ENCODE measurements around the gene ADAMTS12. TPM values are rescaled to one million over a fixed set of nuclear protein-coding genes. Genes with fewer than 3 reads are reported as not detected.

Gene ADAMTS12
- total RNA-seq, 2 experiments from 2014 or later: not detected

DNA sequence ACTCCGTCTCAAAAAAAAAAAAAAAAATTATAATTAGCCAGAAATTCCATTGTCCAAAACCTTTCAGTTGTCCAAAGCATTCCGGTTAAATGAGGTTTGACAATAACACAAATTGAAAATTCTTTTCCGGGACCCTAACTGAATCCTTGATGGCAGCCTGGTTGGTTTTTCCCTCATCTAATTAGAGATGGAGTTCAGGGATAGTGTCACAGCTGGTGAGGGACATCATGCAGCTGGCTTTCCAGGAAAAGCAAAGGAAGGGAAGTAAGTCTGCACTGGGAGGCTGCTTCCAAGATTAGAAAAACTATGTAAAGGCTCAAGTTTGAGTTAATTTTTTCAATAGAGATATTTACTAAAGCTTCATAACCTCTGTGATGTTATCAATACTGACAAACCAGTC lies 195.4 kb downstream of the ADAMTS12 start:
- CTCF ChIA-PET: interaction anchor here (0.6 to 0.7 kb wide), 2 partner anchors 29 to 120 kb away, joined by 3 to 4 read pairs; no protein-coding TSS in a partner anchor
- Mint-ChIP-seq H3K36me3 (ENCODE audit: low read depth) (no peaks in the 10 kb centered on the region), H3K4me1 (ENCODE audit: low read depth) (no peaks in the 10 kb centered on the region), H3K4me3 (no peak overlapping the region), H3K9me3 (peaks cover 7% of the 10 kb centered on the region), H3K27ac (no peak overlapping the region), H3K27me3 (peaks cover 5% of the 10 kb centered on the region)
- TF ChIP-seq, protein P1, sequence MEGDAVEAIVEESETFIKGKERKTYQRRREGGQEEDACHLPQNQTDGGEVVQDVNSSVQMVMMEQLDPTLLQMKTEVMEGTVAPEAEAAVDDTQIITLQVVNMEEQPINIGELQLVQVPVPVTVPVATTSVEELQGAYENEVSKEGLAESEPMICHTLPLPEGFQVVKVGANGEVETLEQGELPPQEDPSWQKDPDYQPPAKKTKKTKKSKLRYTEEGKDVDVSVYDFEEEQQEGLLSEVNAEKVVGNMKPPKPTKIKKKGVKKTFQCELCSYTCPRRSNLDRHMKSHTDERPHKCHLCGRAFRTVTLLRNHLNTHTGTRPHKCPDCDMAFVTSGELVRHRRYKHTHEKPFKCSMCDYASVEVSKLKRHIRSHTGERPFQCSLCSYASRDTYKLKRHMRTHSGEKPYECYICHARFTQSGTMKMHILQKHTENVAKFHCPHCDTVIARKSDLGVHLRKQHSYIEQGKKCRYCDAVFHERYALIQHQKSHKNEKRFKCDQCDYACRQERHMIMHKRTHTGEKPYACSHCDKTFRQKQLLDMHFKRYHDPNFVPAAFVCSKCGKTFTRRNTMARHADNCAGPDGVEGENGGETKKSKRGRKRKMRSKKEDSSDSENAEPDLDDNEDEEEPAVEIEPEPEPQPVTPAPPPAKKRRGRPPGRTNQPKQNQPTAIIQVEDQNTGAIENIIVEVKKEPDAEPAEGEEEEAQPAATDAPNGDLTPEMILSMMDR (IDR thresholded peaks at IDR 0.05): no peak
- intact Hi-C loops (cut with micrococcal nuclease): no loop called here
- DNase-seq (no peak), ATAC-seq (no peak)
- POLR2A ChIA-PET: no interaction called here

DNA sequence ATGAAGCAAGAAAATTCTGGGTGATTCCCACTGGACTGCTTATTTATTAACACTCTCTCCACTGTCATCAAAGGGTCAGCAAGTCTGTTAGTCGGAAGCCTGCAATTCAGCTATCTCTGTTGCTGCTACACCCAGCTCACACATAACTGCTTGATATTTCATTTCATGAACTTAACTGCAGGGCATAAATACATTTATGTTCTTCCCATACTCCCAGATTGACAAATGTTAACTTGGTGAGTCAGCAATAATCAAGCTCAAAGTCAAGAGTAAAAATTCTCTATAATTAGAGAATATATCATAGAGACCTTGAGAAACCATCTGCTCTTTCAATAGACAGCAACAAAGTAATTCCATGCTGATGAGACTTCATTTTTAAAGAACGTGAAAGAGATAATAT lies 198.8 kb downstream of the ADAMTS12 start:
- intact Hi-C loops (cut with micrococcal nuclease): no loop called here
- H3K27ac Mint-ChIP-seq: no peak overlapping the region
- CTCF ChIA-PET: no interaction called here
- H3K4me3 Mint-ChIP-seq: no peak overlapping the region
- ATAC-seq: no peak
- H3K36me3 Mint-ChIP-seq (ENCODE audit: low read depth): no peaks in the 10 kb centered on the region
- peaks cover 7% of the 10 kb centered on the region for H3K9me3 Mint-ChIP-seq
- H3K4me1 Mint-ChIP-seq (ENCODE audit: low read depth): no peaks in the 10 kb centered on the region
- no peak for DNase-seq
- POLR2A ChIA-PET: no interaction called here
- TF ChIP-seq, protein P1 (IDR thresholded peaks at IDR 0.05): no peak
- peaks cover 5% of the 10 kb centered on the region for H3K27me3 Mint-ChIP-seq

DNA sequence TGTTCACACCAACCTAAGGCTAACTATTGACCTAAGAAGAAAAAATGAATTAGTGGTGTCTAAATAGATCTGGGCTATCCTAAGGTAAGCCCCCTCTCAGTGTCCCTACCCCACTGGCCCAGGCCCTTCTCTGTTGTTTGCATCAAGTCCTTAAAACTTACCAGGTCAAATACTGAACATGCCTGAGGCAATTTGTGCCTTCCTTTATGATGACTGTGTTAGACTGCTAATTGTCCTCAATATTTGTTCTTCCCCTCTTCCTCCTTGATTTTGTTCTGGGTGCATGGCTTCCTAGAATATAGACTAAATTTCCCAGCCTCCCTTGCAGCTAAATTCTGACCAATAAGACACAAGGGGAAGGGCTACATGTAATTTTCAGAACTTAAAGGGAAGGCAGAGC lies 199.9 kb downstream of the ADAMTS12 start:
- TF ChIP-seq, protein P1 (IDR thresholded peaks at IDR 0.05): no peak
- CTCF ChIA-PET: no interaction called here
- POLR2A ChIA-PET: no interaction called here
- no peak for ATAC-seq
- no peaks in the 10 kb centered on the region for H3K36me3 Mint-ChIP-seq (ENCODE audit: low read depth)
- no peaks in the 10 kb centered on the region for H3K4me1 Mint-ChIP-seq (ENCODE audit: low read depth)
- H3K27ac Mint-ChIP-seq: no peak overlapping the region
- no peak overlapping the region for H3K4me3 Mint-ChIP-seq
- intact Hi-C loops (cut with micrococcal nuclease): no loop called here
- peaks cover 7% of the 10 kb centered on the region for H3K9me3 Mint-ChIP-seq
- H3K27me3 Mint-ChIP-seq: peaks cover 5% of the 10 kb centered on the region
- no peak for DNase-seq

DNA sequence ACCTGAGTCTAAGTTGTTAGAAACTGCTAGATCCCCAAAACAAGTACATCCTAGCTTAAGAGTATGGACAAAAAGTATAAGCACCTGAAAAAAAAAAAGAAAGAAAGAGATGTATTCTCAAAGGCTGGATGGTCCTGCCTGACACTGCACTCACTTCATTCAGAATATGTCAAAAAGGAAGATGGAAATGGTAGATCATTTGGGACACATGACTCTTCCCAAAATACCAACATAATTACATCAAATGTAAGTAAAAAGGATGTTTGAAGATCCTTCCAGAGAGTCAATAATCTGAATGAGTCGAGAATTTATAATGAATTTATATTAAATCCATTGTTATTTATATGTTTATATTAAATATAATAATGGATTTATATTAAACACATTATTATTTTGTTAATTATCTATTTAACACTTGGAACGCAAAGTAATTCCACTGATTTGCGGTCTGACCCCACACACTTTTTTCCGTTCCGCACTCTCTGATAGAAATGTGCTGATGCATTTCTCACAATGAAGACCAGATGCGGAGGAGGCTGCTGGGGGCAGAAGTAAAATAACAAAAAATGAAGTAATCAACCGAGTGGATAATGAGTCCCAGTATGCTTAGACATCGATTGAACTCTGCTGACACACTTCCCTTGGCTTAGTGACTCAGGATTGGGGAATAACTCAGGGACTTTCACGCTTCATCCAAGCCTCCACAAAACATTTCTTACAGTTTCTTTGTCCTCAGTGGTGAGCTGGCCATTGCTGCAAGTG lies 201.2 kb downstream of the ADAMTS12 start:
- H3K36me3 Mint-ChIP-seq (ENCODE audit: low read depth): no peaks in the 10 kb centered on the region
- POLR2A ChIA-PET: interaction anchor here (0.8 kb wide), 1 partner anchor 10 kb away, joined by 3 read pairs; no protein-coding TSS in a partner anchor
- peaks cover 5% of the 10 kb centered on the region for H3K27me3 Mint-ChIP-seq
- TF ChIP-seq, protein P1 (IDR thresholded peaks at IDR 0.05): no peak
- no peak overlapping the region for H3K27ac Mint-ChIP-seq
- peaks cover 7% of the 10 kb centered on the region for H3K9me3 Mint-ChIP-seq
- H3K4me3 Mint-ChIP-seq: no peak overlapping the region
- DNase-seq (no peak), ATAC-seq (no peak)
- CTCF ChIA-PET: no interaction called here
- intact Hi-C loops (cut with micrococcal nuclease): no loop called here
- H3K4me1 Mint-ChIP-seq (ENCODE audit: low read depth): no peaks in the 10 kb centered on the region

DNA sequence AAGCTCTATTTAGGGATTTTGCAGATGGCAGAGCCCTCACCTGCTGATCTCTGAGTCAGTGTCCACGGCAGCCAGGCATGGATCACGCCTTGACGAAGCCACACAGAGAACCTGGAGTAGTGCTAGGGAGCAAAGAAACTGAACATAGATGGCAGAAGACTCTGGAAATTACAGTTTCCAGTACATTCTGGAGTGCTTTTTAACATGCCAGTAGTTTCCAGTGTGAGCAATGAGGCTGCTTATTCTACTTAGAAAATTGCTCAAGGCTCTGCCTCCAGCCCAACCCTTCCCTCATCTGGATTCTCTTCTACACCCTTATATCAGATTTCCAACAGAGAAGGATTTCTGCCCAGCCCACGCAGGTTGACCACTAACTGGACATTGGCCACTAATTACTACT lies 203.3 kb downstream of the ADAMTS12 start:
- Mint-ChIP-seq H3K9me3 (peaks cover 2% of the 10 kb centered on the region), H3K27me3 (no peaks in the 10 kb centered on the region), H3K4me1 (ENCODE audit: low read depth) (no peaks in the 10 kb centered on the region), H3K27ac (no peak overlapping the region), H3K36me3 (ENCODE audit: low read depth) (no peaks in the 10 kb centered on the region), H3K4me3 (no peak overlapping the region)
- ATAC-seq: no peak
- ChIA-PET POLR2A (no interaction called here), CTCF (no interaction called here)
- intact Hi-C loops (cut with micrococcal nuclease): no loop called here
- TF ChIP-seq, protein P1 (IDR thresholded peaks at IDR 0.05): no peak
- no peak for DNase-seq

Data from activated CD8-positive, alpha-beta T cell treated with anti-CD3 and anti-CD28 coated beads for 36 hours (primary cell).